A549 (cell line): ENCODE data around the gene GDF10. TPM values are rescaled to one million over a fixed set of nuclear protein-coding genes. Genes with fewer than 3 reads are reported as not detected.
A peak's percentile ranks its signal among the peaks of the same experiment; 100 is the strongest.

ENCODE experiments used
- ATAC-seq, 2 experiments: fragments of 200-7000 bp in 1 of 2; fragments of >200 bp in 1 of 2; cut with Nextera tagmentation in 1 of 2; cut with Tn5 transposase in 1 of 2; 3 replicates each; pipeline versions ENCODE4 v1.8.0 to v1.9.1; 2018 to 2020; ENCODE audit warnings: mild to moderate bottlenecking in 1 of 2, moderate library complexity in 1 of 2
- CTCF ChIA-PET: fragments of 300-600 bp; sonication (Branson Sonifier 250); formaldehyde crosslinking; extraction: SDS; loops from one replicate; lab custom pipeline; 2021; ENCODE audit warnings: antibody characterized with exemption, inconsistent platforms; lab: Yijun Ruan, JAX
- POLR2A ChIA-PET: fragments of 350-600 bp; formaldehyde crosslinking; extraction: SDS; loops from one replicate; lab custom pipeline; 2021; ENCODE audit warnings: antibody characterized with exemption, inconsistent platforms; lab: Yijun Ruan, JAX
- DNase-seq, 2 experiments: peaks; one replicate each; pipeline versions ENCODE4 v3.0.0 to v3.0.0-alpha.2; 2011 to 2016; ENCODE audit warnings: low read depth in 1 of 2, low spot score in 1 of 2
- FAIRE-seq: peaks from 2 replicates; lab custom pipeline; 2011; peaks lifted over from hg19 to GRCh38; lab: Jason Lieb, UNC
- H3K27ac ChIP-seq, 2 experiments: fragments of >200 bp; sonication (Bioruptor Twin); formaldehyde crosslinking; 3 replicates each; pipeline ENCODE4 v1.5.1; 2016 to 2017
- H3K4me1 ChIP-seq: fragments of >200 bp; sonication (Bioruptor Twin); formaldehyde crosslinking; 3 replicates; pipeline ENCODE4 v1.6.1; 2016
- H3K4me2 ChIP-seq: fragments of >200 bp; sonication (Bioruptor Twin); formaldehyde crosslinking; 3 replicates; pipeline ENCODE4 v1.6.1; 2016
- H3K4me3 ChIP-seq: fragments of >200 bp; sonication (Bioruptor Twin); formaldehyde crosslinking; 3 replicates; pipeline ENCODE4 v1.5.1; 2016
- H3K9me3 ChIP-seq: fragments of >200 bp; sonication (Bioruptor Twin); formaldehyde crosslinking; 3 replicates; pipeline ENCODE4 v1.6.1; 2016
- CBX2 ChIP-seq: fragments of 200-600 bp; sonication (generic); IDR thresholded peaks from 2 replicates; pipeline ENCODE4 v1.6.1; 2016; ENCODE audit warnings: low read depth, mild to moderate bottlenecking, borderline replicate concordance
- CBX8 ChIP-seq: fragments of 200-600 bp; sonication (generic); IDR thresholded peaks from 2 replicates; pipeline ENCODE4 v1.6.1; 2016
- CEBPB ChIP-seq, 2 experiments: fragments of >200 bp in 1 of 2; sonication (Bioruptor Twin) in 1 of 2; formaldehyde crosslinking in 1 of 2; IDR thresholded peaks; 2 replicates each; pipeline ENCODE4 v1.6.1; 2012 to 2016
- CTCF ChIP-seq: fragments of >200 bp; sonication (Bioruptor Twin); formaldehyde crosslinking; IDR thresholded peaks from 3 replicates; pipeline ENCODE4 v1.5.1; 2016
- ESRRA ChIP-seq: fragments of 150-350 bp; IDR thresholded peaks from 2 replicates; pipeline ENCODE4 v1.6.1; 2014; ENCODE audit warnings: mild to moderate bottlenecking, low read length, borderline replicate concordance
- FOSB ChIP-seq: fragments of 250-450 bp; sonication (Bioruptor Pico); IDR thresholded peaks from 2 replicates; pipeline ENCODE4 v1.5.0; 2020; ENCODE audit warnings: mild to moderate bottlenecking, moderate library complexity
- HOXB13 ChIP-seq: fragments of 250-450 bp; sonication (Bioruptor Pico); IDR thresholded peaks from 2 replicates; pipeline ENCODE4 v1.5.0; 2020; ENCODE audit warnings: low read depth, mild to moderate bottlenecking, moderate library complexity
- JUN ChIP-seq, 2 experiments: fragments of >200 bp; sonication (Bioruptor Twin); formaldehyde crosslinking; IDR thresholded peaks; 2 replicates in 1 of 2; 3 replicates in 1 of 2; pipeline ENCODE4 v1.6.1; 2016 to 2017
- JUNB ChIP-seq: fragments of >200 bp; sonication (Bioruptor Twin); formaldehyde crosslinking; IDR thresholded peaks from 2 replicates; pipeline ENCODE4 v1.6.1; 2016
- MAFK ChIP-seq: fragments of 450-650 bp; IDR thresholded peaks from 2 replicates; pipeline ENCODE4 v1.6.1; 2014; ENCODE audit not compliant: partially characterized antibody
- NFE2L2 ChIP-seq: fragments of 150-350 bp; conservative IDR thresholded peaks from 2 replicates; pipeline ENCODE4 v1.6.1; 2014; ENCODE audit warnings: low read length
- PBX3 ChIP-seq: IDR thresholded peaks from 2 replicates; pipeline ENCODE4 v1.6.1; 2012
- RAD21 ChIP-seq, 2 experiments: fragments of >200 bp in 1 of 2; sonication (Bioruptor Twin) in 1 of 2; formaldehyde crosslinking in 1 of 2; IDR thresholded peaks in 1 of 2; conservative IDR thresholded peaks in 1 of 2; 2 replicates in 1 of 2; 3 replicates in 1 of 2; pipeline ENCODE4 v1.6.1; 2012 to 2018; ENCODE audit warnings: inconsistent platforms in 1 of 2
- TFCP2L1 ChIP-seq: fragments of 250-450 bp; sonication (Bioruptor Pico); IDR thresholded peaks from 2 replicates; pipeline ENCODE4 v1.5.0; 2021; ENCODE audit warnings: mild to moderate bottlenecking
- WGBS: methylation state at CpG from one replicate; pipeline ENCODE4 v1.1.6; 2017; ENCODE audit errors: missing lambda C conversion rate; 5-methylcytosine and 5-hydroxymethylcytosine counted together
- polyA plus RNA-seq, 4 experiments: library from polyadenylated mRNA; depleted of rRNA in 3 of 4; stranded (reverse); fragments of >200 nt; fragmentation: RNase III in 1 of 4; extraction: RNeasy Plus Mini Kit Qiagen cat#74134 plus additional on column Dnase treatment in 1 of 4; gene quantifications; 2 replicates in 3 of 4; 3 replicates in 1 of 4; pipeline ENCODE4 v1.2.3, GENCODE V29; 2011 to 2017

Gene GDF10
- polyA plus RNA-seq, 2 of the 4 experiments (the other 2 are of a cell fraction), result 0.10 TPM; not detected in 1

- 40% methylated on average over 5 of the region's 5 CpGs for WGBS
Measured at GRCh38 chr10:47335906-47336305, 35.9 kb downstream of the GDF10 start.

GRCh38 chr10:47336387-47337134, 36.6 kb downstream of the GDF10 start:
- CTCF ChIA-PET, result interaction anchor here (4.1 kb wide), 1 partner anchor 312 kb away, joined by 13 read pairs; no protein-coding TSS in a partner anchor
- TF ChIP-seq CEBPB (IDR thresholded peaks at IDR 0.05) (no peak), JUNB (no peak), CBX2 (no peak), NFE2L2 (no peak), JUN (IDR thresholded peaks at IDR 0.05) (no peak), FOSB (CRISPR knock-in tag) (no peak), ESRRA (no peak), TFCP2L1 (no peak), PBX3 (no peak)
- WGBS, result 69% methylated on average over 15 of the region's 15 CpGs
- Histone ChIP-seq H3K4me3 (no peak overlapping the region), H3K27ac (no peak overlapping the region), H3K9me3 (no peaks in the 10 kb centered on the region), H3K4me2 (no peak overlapping the region), H3K4me1 (no peaks in the 10 kb centered on the region)
- POLR2A ChIA-PET, result no interaction called here
- DNase-seq (no peak), FAIRE-seq (no peak), ATAC-seq (no peak)

More at GRCh38 chr10:47335906-47336305, 35.9 kb downstream of the GDF10 start:
- Histone ChIP-seq H3K27ac (no peak overlapping the region), H3K4me3 (no peak overlapping the region), H3K9me3 (no peaks in the 10 kb centered on the region), H3K4me2 (no peak overlapping the region), H3K4me1 (0 out of 3 replicates have a peak, but pooled peaks cover 1% of the 10 kb centered on the region)
- TF ChIP-seq CBX8 (no peak), CTCF (no peak)
- ChIA-PET POLR2A (no interaction called here), CTCF (no interaction called here)
- ATAC-seq, result no peak
- DNase-seq, result no peak
- FAIRE-seq, result no peak

- no peak overlapping the region for H3K4me2 ChIP-seq
- POLR2A ChIA-PET, result no interaction called here
- CTCF ChIA-PET, result interaction anchor here (4.1 kb wide), 1 partner anchor 312 kb away, joined by 13 read pairs; no protein-coding TSS in a partner anchor
- ATAC-seq (no peak), FAIRE-seq (no peak), DNase-seq (no peak)
- H3K27ac ChIP-seq, result no peak overlapping the region
- TF ChIP-seq HOXB13 (CRISPR knock-in tag), result no peak
- no peak for TF ChIP-seq CBX8
- no peaks in the 10 kb centered on the region for H3K9me3 ChIP-seq
- no peak overlapping the region for H3K4me3 ChIP-seq
- H3K4me1 ChIP-seq, result no peaks in the 10 kb centered on the region
- 42% methylated on average over 4 of the region's 4 CpGs for whole genome bisulfite sequencing
Measured at GRCh38 chr10:47337310-47337709, 37.3 kb downstream of the GDF10 start.

- Histone ChIP-seq H3K4me3 (no peak overlapping the region), H3K27ac (no peak overlapping the region), H3K4me1 (no peaks in the 10 kb centered on the region), H3K4me2 (no peak overlapping the region), H3K9me3 (no peaks in the 10 kb centered on the region)
- WGBS, result 66% methylated on average over 8 of the region's 8 CpGs
- no peak for TF ChIP-seq RAD21 (conservative IDR thresholded peaks at IDR 0.05 in 1 of 2, IDR thresholded peaks at IDR 0.05 in 1 of 2)
- no peak for TF ChIP-seq MAFK
- DNase-seq (no peak), ATAC-seq (peak; percentile 10 to 45; a peak in 4 of 6 replicates), FAIRE-seq (no peak)
- ChIA-PET CTCF (interaction anchor here (0.7 to 4.1 kb wide), 10 partner anchors 8 to 314 kb away, joined by 3 to 24 read pairs (median 10); partner anchors contain the start of genes GDF2 and RBP3), POLR2A (no interaction called here)
Measured at GRCh38 chr10:47339186-47339735, 39.3 kb downstream of the GDF10 start.
